Raji (cell line): ENCODE data around the gene GINS1.

Experiments used
- POLR2A ChIP-seq: IDR thresholded peaks from 2 replicates; pipeline ENCODE4 v1.6.1; 2011; ENCODE audit warnings: low read depth, low read length, control low read depth; ENCODE audit not compliant: insufficient read depth

GINS1 gene

DNA sequence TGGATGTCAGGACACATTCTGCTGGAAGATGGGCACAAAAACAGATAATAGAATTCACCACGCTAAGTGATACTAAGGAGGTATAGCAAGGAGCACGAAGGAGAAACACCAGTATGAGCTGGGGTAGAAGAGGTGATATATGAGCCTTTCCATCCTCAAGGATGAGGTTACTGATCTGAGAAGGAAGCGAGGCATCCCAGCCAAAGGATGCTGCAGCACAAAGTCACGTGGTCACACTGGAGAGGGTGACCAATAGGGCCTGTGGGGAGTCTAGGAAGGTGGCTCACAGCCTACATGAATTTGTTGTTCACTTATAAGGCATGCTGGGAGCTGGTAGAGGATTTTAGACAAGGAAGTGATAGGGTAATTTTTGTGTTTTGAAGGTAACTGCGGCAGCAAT is 1.4 kb downstream of the GINS1 start:
- no peak for TF ChIP-seq POLR2A

DNA sequence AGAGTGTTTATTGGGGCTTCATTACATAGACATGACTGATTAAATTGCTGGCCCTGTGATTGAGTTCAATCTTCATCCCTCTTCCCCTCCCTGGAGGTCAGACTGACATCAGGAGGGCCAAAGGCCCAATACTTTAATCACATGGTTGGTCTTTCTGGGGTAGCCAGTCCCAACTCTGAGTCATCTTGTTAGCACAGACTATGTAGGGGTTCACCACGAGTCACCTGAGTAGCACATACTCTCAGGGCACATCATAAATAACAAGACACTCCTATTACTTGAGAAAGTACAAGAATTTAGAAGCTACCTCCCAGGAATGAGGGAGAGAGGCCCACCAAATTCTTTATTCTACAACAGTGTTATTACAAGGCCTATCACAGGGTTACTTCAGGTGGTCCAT is 11.3 kb downstream of the GINS1 start:
- TF ChIP-seq POLR2A: no peak

DNA sequence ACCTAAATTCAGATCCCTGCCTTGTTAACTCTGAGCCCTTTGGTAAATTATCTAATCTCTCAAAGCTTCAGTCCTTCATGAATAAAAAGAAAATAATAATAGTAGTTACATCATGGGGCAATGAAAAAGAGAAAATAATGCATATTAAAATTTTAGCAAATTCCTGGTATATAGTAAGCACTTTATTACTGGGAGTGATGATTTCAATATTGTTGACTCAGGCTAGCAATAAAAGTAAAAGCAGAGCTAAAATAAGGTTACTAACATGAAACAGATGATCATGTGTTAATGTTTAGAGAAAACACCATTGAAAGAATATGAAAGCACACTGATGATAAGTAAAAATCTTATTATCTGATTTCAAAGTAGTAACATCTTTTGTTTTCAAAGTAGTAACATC is 13.6 kb downstream of the GINS1 start:
- no peak for TF ChIP-seq POLR2A

DNA sequence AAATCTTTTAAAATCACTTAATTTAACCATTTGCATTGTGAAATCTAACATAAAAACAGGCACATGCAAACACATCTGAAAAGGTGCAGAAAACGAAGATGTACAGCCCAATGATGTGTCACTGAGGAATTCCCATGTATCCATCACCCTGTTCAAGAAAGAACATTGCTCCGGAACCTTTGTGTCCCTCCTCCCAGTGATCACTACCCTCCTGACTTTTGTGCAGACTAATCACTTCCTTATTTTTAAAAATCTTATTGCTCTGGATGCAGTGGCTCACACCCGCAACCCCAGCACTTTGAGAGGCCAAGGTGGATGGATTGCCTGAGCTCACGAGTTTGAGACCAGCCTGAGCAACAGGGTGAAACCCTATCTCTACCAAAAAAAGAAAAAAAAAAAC is 14.6 kb downstream of the GINS1 start:
- TF ChIP-seq POLR2A: no peak

DNA sequence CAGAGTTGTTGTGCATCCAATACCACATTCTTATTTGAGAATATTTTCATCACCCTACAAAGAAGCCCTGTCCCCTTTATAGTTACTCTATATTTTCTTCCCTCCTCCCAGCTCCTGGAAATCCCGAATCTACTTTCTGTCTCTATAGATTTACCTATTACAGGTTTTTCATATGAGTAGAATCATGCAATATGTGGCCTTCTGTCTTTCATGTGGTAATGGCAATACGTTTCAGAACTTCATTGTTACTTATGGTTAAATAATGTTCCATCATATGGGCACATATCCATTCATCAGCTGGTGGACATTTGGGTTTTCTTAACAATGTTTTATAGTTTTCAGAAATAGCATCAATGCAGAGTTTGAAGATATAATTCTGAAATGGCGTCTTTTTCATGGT is 17.1 kb downstream of the GINS1 start:
- no peak for TF ChIP-seq POLR2A

DNA sequence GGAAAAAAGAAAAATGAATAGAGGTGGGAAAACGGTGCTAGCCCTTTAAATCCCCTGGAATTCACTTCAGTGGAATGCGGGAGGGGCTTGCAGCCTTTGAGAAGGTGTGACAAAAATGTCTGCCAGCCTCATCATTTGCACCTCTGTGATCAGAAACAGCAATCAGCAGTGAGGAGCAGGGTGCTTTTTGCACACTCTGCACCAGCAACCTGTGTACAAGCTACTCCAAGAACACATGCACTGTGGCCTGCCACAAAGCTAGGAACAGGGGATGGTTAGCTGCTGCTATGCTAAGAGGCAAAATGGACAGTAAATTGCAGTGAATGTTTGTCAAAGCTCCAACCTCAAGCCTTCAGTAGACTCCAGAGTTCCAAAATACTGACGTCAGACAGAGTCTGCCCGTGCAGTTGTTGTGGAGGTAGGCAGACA is 29.7 kb downstream of the GINS1 start:
- no peak for TF ChIP-seq POLR2A

DNA sequence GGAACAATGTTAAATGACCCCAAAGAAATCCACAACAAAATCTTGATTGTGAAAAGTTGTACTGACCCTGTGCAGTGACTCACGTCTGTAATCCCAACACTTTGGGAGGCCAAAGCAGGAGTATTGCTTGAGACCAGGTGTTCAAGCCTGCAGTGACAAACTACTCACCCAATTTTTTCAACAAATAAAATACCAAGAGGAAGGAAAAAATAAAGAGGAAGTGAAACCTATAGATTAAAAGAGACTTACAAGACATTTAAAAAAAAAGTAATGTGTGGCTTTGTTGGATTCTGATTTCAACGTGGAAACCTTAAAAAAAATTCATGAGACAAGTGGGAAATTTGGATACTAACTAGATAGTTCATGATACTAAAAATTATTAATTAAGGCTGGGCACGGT is 31.9 kb downstream of the GINS1 start:
- no peak for TF ChIP-seq POLR2A

DNA sequence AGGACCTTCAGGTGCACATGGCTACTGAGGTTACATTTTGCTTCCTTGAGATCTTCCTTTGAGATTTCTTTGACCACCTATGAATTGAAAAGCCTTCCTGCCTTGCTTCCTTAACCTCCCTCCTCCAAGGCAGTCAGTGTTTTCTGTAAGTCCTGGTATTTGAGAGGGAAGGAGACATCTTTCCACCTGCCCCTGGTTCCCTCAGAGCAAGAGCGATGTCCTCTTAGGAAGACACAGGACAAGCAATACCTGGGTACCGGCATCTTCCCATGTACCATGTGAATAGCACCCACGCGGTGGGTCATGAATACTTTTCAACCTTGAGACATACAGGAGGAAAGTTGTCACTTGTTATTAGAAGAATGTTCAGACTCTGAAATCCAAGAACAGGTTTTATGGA is 37.1 kb downstream of the GINS1 start:
- no peak for TF ChIP-seq POLR2A

DNA sequence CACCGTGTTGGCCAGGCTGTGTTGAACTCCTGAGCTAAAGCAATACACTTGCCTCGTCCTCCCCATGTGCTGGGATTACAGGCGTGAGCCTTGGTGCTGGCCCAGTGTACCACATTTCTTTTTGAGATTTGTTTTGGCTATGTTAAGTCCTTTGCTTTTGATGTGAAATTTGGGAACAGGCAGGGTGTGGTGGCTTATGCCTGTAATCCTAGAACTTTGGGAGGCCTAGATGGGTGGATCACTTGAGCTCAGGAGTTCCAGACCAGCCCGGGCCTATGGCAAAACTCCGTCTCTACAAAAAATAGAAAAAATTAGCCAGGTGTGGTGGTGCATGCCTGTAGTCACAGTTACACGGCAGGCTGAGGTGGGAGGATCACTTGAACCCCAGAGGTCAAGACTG is 40.2 kb downstream of the GINS1 start:
- TF ChIP-seq POLR2A: no peak

DNA sequence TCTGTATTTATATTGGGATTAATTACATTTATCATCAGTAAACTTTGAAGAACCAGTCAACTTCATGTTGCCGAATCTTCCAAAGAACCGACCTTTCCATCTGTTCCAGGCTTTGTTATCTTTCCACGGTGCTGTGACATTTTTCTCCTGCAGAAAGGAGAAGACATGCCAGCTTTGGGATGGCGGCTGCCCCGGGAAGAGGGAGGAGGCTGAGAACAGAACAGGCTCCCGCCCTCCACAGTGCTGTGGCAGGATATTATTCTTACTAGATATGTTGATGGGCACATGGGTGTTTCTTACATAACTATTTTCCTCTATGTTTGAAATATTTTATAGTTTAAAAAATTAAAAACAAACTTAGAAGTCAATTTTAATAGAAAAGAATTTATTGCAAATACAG is 44.9 kb downstream of the GINS1 start:
- TF ChIP-seq POLR2A: no peak

DNA sequence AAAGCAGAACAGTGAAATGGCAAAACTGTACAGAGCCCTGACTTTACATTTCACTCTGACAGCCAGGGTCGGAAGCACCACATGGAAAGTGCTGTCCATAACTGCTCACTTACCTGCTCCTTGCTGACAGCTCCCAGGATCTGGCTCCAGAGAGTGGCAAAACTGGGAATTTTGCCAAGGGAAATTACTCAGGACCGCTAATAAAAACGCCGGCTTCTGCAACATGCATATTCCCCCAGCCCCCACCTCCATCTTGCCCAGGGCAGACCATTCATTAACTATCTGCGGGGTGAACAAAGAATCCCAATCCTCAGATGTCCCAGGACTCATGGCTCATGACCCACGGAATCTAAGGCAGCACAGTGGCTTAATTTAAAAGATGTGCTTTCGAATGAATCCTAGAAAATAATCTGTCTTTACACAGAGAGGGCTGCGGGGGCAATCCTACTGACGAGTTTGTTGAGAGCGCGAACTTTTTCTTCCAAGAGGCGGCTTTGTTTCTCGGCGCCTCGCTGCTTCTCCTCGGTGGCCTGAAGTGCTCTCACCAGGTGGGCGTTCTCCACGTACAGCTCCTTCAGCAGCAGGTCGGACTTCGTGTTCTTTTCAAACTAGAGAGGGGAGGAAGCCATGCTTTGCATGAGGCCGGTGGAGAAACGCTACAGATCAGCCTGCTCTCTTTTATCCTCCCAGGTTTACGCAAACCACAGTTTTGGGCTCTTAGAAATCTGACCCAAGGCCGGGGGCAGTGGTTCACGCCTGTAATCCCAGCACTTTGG is 45.8 kb downstream of the GINS1 start:
- TF ChIP-seq POLR2A: no peak

DNA sequence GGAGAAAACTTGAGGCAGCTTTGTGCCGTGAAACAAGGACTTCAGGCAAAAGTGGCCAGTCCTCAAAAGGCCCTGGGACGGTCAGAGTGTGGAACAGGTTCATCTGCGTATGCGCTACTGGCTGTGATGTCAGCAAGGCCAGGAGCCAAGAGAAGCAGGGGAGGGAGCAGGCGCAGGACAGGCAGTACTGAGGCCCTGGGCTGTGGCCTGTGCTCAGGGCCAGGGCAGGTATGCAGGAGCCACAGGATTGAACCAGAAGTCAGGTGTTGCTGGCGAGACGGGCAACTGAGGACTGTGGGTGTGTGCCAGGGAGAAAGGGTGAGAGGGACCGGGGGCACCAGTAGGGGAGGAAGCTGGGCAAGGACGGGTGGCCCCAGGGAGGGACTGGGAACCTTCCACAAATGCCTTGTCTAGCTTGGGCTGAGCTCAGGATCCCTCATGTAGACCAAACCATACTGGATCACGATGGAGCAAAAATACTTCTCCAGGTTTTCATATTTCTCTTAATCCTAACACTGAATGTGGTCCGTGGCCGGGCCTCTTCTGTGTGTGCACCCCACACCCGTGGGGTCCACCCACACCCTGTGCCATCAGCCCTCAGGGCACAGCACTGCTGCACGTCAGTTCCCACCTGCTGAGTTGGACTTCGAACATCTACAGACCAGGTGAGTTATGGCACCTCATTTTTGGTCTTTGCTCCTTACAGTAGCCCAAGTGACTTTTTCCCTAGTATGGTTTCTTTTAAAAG is 46.9 kb downstream of the GINS1 start:
- no peak for TF ChIP-seq POLR2A

DNA sequence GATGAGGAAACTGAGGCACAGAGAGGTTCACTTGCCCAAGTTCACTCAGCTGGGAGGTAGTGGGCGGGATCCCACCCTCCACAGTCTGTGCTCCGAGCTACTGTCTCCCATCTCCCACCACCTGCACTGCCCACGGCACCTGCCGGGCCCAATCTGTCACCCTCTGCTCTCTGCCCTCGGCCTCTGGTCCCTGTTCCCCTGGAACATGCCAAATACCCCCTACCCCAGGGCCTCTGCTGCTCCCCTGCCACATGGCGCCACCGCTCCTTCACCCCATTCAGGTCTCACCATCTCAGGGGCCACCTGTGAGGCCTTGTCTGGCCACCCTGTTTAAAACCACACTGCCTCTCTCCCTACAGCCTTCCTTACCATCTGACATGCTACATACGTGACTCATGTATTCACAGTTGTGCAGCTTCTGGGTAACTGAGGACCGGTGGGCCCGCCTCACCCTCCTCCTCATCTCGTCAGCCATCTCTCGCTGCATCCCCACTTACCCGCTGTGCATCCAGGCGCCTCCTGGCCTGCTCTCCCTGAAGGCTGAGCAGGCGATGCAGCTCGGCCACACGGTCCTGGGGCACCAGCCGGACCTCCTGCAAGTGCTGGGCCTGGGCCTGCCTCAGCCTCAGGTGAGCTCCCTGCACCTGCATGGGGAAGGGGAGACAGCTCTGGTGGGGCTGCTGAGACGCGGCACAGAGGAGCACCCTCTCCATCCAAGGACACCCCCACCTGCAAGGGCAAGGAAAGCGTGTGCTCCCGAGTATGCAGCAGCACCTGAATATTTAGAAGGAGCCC is 50.6 kb downstream of the GINS1 start:
- no peak for TF ChIP-seq POLR2A

DNA sequence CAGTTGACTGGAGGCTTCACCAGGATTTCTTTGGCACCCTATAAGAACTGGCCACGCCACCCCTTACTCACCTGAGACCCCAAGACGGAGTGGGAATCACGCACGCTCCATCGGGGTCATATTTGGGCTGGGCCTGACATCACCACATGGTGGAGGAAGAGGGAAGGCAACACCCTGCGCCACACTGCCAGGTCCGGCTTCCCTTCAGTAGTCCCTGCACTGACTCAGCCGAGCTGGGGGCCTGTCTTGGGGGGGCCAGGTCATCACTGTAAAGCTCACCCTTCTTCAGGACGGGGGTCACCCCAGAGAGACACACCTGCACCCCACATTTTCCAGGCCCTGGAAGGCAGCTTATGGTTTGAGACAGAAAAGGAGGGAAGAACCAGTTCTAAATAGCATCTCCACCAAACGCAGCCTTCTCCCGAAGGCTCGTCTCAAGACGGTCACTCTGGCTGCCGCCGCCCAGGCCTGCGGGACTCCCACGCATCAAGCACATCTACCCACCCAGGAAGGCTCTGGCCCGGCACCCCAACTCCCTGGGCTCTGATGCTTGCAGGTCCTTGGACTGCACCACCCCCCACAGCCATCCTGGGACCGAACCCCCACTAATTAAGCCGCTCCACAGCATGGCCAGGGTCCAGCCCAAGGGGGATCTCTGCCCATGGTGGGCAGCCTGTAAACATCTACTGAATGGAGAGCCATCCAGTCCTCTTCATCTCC is 51.8 kb downstream of the GINS1 start:
- TF ChIP-seq POLR2A: no peak

DNA sequence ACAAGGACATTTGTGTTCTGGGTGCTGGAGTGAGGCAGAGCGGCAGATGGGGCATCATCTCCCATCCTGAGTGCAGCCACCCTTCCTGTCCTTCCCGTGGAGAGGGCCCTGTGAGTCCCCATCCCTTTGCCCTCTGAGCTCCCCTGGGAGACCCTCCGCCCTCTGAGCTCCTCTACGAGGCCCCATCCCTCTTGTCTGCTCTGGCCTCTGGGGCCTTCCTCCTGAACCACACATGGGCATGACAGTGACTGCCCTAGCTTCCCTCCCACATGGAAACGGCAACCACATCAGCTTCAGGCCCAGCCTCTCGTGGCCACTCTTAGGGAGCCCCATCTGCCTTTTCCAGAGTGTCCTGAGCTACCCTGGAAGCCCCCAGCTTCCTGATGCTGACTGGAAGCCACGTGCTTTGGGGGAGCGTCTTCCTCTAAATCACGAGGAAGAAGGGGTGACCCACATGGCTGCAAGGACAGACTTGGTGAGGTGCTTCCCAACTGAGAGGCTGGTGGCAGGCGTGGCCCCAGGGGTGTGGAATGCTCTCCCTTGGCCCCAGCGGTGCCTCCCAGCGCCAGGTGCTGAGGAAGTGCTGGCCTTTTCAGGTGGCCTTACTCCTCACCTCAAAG is 52.6 kb downstream of the GINS1 start:
- no peak for TF ChIP-seq POLR2A

DNA sequence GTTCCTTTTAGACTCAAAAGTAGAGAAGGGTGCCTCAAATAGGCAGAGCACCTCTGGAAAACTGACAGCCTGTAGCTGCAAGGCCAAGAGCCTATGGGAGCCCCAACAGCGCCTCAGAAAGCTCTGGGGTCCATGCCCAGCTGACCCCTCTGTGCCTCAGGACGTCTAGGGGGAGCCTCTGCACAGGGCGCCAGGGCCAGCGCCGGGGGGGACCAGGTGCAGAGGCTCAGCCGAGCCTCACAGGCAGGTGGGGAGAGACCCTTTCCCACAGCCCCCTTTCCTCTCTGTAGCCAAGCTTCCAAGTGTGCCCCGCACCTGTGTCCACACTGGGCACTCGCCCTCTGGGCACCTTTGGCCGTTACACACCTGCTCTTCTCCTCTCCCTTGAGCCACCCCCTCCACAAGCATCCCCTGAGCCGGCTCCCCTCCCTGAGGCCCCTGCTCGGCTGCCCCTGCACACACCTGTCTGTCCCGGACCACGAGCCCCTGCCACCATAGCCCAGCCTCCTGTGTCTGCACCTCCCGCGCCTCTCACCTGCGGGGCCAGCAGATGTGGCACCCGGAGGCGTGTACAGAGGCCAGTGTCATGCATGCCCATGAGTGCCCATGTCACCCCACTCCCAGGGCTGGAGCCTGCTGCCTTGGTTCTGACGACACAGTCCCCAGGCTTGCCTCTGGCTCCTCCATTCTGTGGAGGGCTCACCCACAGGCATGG is 53.2 kb downstream of the GINS1 start:
- TF ChIP-seq POLR2A: no peak
